Stimulated activated CD4-positive, alpha-beta T cell treated with anti-CD3 and anti-CD28 coated beads, Interleukin-4, amount 100 ng/mL, for 24 hours (primary cell): Measurements from ENCODE around the gene SYT12.
A peak's percentile ranks its signal among the peaks of the same experiment; 100 is the strongest.

ENCODE experiments used
- DNase-seq: peaks from one replicate; pipeline ENCODE4 v3.0.0-alpha.2; 2020

SYT12 gene

DNA sequence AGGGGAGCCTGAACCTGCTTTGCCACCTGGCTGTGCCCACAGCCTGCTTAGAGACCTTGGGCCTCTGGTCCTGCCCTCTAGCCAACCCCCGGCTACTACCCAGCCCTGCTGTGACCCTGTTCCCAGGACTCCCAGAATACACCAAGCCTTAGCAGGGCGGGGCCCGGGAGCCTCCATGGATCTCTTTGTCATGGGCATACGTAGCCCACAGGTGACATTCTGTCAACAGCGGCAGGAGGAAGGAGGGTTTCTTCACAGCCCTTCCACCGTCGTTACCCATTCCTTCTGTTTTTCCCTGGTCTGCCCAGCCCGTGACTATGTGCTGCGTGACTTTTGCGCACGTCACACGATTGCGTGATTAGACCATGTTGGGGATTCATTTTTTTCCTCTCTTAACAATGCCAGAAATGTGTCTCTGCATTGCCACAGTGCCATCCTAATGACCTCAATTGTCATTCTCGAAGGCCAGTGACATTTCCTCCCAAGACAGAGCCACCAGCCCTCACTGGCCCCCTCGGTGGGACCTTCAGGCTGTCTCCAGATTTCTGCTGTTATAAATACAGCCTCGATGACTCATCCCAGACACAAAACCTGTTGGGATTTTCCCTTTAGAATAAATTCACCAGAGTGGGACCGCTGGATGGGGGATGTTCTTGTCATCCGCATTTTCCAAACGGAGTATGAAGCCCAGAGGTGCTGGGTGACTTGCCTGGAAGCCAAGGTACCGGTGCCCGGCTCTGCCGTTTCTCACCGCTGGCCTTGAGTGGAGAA, 9.0 kb downstream of the SYT12 start:
- no peak for DNase-seq

- DNase-seq, result no peak
These were observed 10.1 kb downstream of the SYT12 start for GRCh38 chr11:67032830-67033551.

DNA sequence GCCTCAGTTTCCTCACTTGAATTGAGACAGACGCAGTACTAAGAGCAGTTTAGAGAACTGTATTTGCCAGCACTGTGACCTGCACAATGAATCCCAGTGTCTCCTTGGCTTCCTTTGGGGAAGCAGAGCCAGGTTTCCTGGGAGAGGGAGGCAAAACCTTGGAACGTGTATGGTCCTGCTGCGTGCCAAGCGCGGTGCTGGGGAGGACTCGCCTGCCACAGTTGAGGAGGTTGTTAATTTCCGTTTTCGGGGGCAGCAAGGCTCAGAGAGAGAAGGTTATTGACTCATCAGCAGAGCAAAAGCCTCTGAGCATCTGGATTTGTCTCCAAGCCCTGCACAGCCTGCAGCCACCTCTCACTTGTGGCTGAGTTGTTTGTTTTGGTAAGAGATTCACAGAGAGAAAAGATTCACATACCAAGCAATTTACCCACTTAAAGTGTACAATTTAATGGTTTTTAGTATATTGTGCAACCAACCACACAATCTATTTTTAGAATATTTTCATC, 10.8 kb downstream of the SYT12 start:
- no peak for DNase-seq

DNA sequence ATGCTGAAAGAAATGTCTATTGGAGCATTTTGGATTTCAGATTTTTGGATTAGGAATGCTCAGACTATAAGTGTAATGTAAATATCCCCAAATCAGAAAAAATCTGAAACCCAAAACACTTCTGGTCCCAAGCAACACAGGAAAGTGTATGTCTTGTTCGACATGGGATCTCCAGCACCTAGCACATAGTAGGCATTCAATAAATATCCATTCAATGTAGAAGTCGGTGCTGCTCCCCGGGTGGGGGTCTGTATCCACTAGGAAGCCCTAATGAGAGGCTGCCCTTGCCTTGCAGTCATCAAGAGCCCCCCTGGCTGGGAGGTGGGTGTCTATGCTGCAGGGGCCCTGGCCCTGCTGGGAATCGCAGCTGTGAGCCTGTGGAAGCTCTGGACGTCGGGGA, 11.4 kb downstream of the SYT12 start:
- DNase-seq, result no peak

- no peak for DNase-seq
These were observed 17.2 kb downstream of the SYT12 start for GRCh38 chr11:67040147-67040546.

DNA sequence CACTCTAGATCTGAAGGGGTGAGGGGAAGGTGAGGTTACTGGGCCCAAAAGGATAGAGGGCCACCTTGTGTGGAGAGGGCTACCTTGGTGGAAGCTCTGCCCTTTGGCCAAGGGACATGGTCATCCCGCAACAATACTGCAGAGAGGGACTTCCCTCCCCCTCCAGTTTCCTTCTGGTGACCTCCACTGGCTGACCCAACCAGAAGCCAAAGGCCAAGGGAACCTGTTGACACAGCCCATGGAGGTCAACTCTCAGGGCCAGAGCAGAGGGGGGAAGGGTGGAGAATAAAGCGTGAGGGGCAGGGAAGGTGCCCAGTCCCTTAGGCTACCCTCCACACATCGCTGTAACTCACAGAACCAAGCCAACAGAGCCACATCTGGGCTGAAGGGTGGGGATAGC, 18.7 kb downstream of the SYT12 start:
- no peak for DNase-seq

- DNase-seq, result no peak
These were observed 20.8 kb downstream of the SYT12 start for GRCh38 chr11:67043572-67044349.

GRCh38 chr11:67044496-67044895, 21.6 kb downstream of the SYT12 start:
- no peak for DNase-seq

- no peak for DNase-seq
These were observed 22.4 kb downstream of the SYT12 start for GRCh38 chr11:67045314-67045713.

- DNase-seq, result no peak
These were observed 25.7 kb downstream of the SYT12 start for GRCh38 chr11:67048515-67049130.

DNA sequence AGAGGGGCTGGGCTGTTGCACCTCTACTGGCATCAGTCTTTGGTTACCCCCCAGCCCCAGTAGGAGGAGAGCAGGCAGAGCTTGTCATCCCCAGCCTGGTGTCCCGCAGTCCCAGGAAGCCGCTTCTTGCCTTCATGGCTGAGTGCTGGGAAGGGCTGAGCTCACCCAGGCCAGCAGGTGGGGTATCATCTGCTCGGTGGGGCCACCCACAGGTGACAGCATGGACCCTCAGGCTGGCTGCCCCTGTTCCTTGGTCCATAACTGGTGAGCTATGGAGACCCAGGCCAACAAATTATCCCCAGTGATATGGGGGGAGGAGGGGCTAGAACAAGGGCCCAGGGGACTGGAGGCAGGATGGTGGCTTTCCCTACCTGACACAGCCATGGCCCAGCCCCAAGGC, 27.2 kb downstream of the SYT12 start:
- DNase-seq, result no peak

- no peak for DNase-seq
These were observed 28.4 kb downstream of the SYT12 start for GRCh38 chr11:67051180-67051893.

DNA sequence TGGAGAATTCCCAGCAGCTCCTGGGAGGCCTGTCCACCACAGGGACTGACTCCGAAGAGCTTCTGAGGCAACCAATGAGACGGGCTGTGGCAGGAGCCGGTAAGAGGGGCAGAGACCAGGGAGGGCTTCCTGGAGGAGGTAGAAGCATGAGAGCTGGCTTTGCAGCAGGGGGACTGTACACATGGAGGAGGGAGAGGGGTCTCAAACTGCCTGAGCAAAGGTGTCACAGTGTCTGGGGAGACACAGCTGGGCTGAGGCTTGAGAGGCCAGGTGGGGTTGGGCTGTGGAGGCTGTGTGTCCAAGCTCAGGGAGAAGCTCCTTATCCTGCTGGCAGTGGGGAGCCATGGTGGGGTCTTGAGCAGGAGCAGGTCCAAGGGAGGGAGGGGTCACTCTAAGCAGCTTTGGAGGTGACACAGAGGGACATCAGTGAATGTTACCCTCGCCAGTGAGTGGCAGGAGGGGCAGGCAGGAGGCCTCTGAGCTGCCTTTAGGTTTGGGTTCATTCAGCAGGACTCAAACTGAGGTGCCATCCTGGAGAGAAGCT, 29.1 kb downstream of the SYT12 start:
- no peak for DNase-seq

- DNase-seq, result no peak
These were observed 30.0 kb downstream of the SYT12 start for GRCh38 chr11:67052891-67053290.

- DNase-seq, result peak; percentile 44
These were observed 31.0 kb downstream of the SYT12 start for GRCh38 chr11:67053896-67054329.

- DNase-seq, result no peak
These were observed 31.5 kb downstream of the SYT12 start for GRCh38 chr11:67054346-67054835.

DNA sequence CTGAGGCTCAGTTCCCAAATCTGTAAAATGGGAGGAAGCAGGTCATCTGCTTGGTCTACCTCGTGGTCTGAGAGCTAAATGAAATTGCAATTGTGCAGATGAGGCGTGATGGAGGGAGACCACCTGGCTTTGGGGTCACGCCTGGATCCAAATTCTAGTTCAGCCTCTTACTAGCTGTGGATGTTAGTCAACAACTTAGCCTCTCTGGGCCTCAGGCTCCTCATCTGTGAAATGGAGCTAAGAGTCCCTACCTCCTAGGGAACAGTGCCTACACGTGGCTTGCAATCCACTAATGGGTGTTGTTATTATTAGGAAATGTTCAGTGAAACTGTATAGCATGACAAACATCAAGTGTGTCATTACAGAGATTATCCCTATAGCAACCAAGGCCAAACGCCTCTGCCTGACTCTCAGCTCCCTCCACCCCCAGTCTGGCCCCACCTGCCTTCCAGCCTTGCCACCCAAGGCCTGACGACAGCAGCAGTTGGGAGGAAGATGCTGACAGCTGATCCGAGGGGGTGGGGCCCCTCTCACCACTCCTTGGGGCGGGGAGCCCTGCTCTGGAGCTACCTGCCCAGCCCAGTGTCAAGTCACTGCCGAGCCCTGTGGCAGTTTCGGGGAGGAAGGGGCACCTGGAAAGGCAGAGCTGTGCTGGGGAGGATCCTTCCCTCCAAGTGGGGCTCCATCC, 32.0 kb downstream of the SYT12 start:
- DNase-seq, result peak; percentile 24

DNA sequence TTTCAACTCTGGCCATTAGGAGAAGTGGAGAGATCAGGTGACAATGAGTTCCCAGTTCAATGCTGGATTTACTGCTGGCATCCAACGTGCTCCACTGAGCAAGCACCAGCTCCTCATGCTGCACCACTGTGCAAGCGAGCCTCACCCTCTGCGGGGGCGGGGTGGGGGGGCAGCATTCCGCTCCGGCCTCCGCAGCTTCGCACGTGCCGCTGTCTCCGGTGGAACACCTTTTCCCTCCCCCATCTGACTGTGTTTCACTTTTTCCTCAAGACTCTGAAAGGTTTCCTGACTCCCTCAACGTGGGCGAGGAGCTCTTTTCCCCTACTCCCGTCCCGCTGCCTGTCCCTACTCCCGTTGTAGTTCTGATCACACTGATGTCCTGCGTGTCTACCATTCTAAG, 32.9 kb downstream of the SYT12 start:
- no peak for DNase-seq

DNA sequence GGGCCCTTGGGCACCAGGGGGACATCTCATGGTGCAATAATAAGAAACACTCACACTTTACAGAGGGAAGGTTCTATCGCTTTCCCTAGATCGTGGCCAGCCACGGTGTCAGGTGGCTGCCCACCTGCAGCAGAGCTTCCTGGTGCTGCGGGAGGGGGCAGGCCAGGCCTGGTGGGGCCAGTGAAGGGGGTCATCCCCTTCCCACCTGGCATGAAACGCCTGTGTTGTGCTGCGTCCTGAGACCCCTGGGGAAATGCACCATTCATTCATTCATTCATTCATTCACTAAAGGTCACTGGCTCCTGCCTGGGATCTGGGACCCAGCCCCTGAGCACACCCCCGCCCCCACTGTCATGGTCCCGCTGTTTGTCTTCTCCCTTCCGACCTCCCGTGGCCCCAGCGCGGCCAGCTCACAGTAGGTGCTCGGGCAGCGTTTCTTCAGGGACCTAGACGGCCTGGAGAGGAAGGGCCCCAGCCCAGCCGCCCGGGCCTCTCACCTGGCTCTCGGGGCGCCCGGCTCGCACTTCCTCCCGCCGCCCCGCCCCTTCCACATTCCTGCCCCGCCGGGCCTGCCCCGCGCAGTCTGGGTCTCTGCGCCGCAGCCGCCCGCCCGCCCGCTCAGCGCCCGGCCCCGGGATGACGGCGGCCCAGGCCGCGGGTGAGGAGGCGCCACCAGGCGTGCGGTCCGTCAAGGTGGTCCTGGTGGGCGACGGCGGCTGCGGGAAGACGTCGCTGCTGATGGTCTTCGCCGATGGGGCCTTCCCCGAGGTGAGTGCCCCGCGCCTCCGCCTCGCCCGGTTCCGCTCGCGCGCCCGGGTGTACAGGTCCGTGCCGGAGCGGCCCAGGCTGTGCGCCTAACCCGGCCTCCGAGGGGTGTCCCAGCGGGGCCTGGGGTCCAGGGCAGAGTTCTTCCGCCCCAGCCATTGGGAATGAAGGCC, 33.6 kb downstream of the SYT12 start, which contains the start of gene RHOD:
Gene RHOD (plus strand): TSS at position 581 of the 938 bp plus-strand sequence. CDS start 56 bp downstream, at position 637.
- DNase-seq, result peak; percentile 19

DNA sequence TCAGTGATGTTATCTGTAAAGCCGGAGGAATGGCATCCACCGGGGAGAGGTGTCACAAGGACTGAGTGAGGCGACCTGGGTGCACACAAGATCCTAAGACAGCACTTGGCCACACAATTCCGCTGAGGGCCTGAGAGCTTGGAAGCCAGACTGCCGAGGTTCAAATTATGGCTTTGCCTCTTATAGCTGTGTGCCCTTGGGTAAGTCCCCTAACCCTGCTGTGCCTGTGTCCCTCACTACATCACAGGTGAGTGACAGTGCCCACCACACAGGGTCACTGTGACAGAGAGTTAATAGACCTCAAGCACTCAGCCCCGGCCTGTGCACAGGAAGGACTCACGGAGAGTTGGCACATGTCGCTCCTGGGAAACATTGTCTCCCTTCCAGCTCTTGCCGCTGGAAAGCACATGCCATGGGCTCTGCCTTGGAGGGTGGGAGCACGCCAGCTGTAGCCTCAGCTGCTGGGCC, 34.3 kb downstream of the SYT12 start:
- no peak for DNase-seq
